Measurements from ENCODE around the gene UBE2QL1. TPM values are rescaled to one million over a fixed set of nuclear protein-coding genes. Genes with fewer than 3 reads are reported as not detected.

UBE2QL1 gene
- total RNA-seq, 1 experiment from 2014 or later = 0.50 TPM

- no peak for TF ChIP-seq HMGA2 (CRISPR knock-in tag; IDR thresholded peaks at IDR 0.05)
- no peak for TF ChIP-seq CBFB (CRISPR knock-in tag; IDR thresholded peaks at IDR 0.05; ENCODE audit: low read depth)
- no peak for TF ChIP-seq ZNF532 (CRISPR knock-in tag; IDR thresholded peaks at IDR 0.05; ENCODE audit: borderline replicate concordance)
- no peak for TF ChIP-seq NR3C1 (CRISPR knock-in tag; conservative IDR thresholded peaks at IDR 0.05; ENCODE audit: low read depth)
- Mint-ChIP-seq H3K27ac (no peak overlapping the region), H3K36me3 (no peaks in the 10 kb centered on the region), H3K4me1 (peaks cover 26% of the 10 kb centered on the region), H3K9me3 (peaks cover 14% of the 10 kb centered on the region), H3K4me3 (no peak overlapping the region), H3K27me3 (ENCODE audit: low read depth) (peaks cover 11% of the 10 kb centered on the region)
- CTCF ChIA-PET = interaction anchor here (1.0 kb wide), 1 partner anchor 32 kb away, joined by 3 read pairs; no protein-coding TSS in a partner anchor
- peak; percentile 43; the same call in 1 of the 2 replicates for ATAC-seq
- POLR2A ChIA-PET = interaction anchor here (1.2 kb wide), 1 partner anchor 9 kb away, joined by 7 read pairs; no protein-coding TSS in a partner anchor
- no peak for DNase-seq (ENCODE audit: low spot score)
Measured at GRCh38 chr5:6466975-6467567, 18.4 kb downstream of the UBE2QL1 start.

GRCh38 chr5:6467591-6467990 is 18.9 kb downstream of the UBE2QL1 start:
- CTCF ChIA-PET = interaction anchor here (1.0 kb wide), 1 partner anchor 33 kb away, joined by 3 read pairs; no protein-coding TSS in a partner anchor
- no peak overlapping the region for H3K27ac Mint-ChIP-seq

GRCh38 chr5:6468104-6468503 is 19.4 kb downstream of the UBE2QL1 start:
- ATAC-seq (peak; percentile 74), DNase-seq (ENCODE audit: low spot score) (no peak)
- ChIA-PET CTCF (interaction anchor here (1.2 kb wide), 1 partner anchor 33 kb away, joined by 3 read pairs; no protein-coding TSS in a partner anchor), POLR2A (interaction anchor here (1.2 kb wide), 1 partner anchor 8 kb away, joined by 7 read pairs; no protein-coding TSS in a partner anchor)
- Mint-ChIP-seq H3K27ac (no peak overlapping the region), H3K4me1 (peaks cover 26% of the 10 kb centered on the region), H3K9me3 (peaks cover 16% of the 10 kb centered on the region), H3K27me3 (ENCODE audit: low read depth) (peaks cover 7% of the 10 kb centered on the region), H3K4me3 (no peak overlapping the region), H3K36me3 (no peaks in the 10 kb centered on the region)
- TF ChIP-seq JUN (CRISPR knock-in tag; IDR thresholded peaks at IDR 0.05) (no peak), ZNF232 (CRISPR knock-in tag; IDR thresholded peaks at IDR 0.05) (no peak), ZNF281 (CRISPR knock-in tag; IDR thresholded peaks at IDR 0.05) (no peak), TP53 (CRISPR knock-in tag; IDR thresholded peaks at IDR 0.05) (no peak), FOXK1 (CRISPR knock-in tag; IDR thresholded peaks at IDR 0.05) (no peak), ZNF138 (CRISPR knock-in tag; conservative IDR thresholded peaks at IDR 0.05) (no peak), GTF2I (CRISPR knock-in tag; conservative IDR thresholded peaks at IDR 0.05) (no peak), ZNF396 (CRISPR knock-in tag; IDR thresholded peaks at IDR 0.05; ENCODE audit: borderline replicate concordance) (no peak), TCF7 (CRISPR knock-in tag; IDR thresholded peaks at IDR 0.05; ENCODE audit: low read depth) (no peak), ZNF121 (CRISPR knock-in tag; IDR thresholded peaks at IDR 0.05) (no peak), ZNF425 (CRISPR knock-in tag; conservative IDR thresholded peaks at IDR 0.05) (no peak), CDX4 (CRISPR knock-in tag; IDR thresholded peaks at IDR 0.05; ENCODE audit: borderline replicate concordance) (no peak)

More at GRCh38 chr5:6467591-6467990, 18.9 kb downstream of the UBE2QL1 start:
- TF ChIP-seq HMGXB4 (CRISPR knock-in tag; IDR thresholded peaks at IDR 0.05) (no peak), SP1 (CRISPR knock-in tag; conservative IDR thresholded peaks at IDR 0.05) (no peak), ZNF219 (CRISPR knock-in tag; IDR thresholded peaks at IDR 0.05; ENCODE audit: borderline replicate concordance) (no peak)
- DNase-seq (ENCODE audit: low spot score) (no peak), ATAC-seq (no peak)
- Mint-ChIP-seq H3K4me1 (peaks cover 26% of the 10 kb centered on the region), H3K36me3 (no peaks in the 10 kb centered on the region), H3K9me3 (peaks cover 16% of the 10 kb centered on the region), H3K4me3 (no peak overlapping the region), H3K27me3 (ENCODE audit: low read depth) (peaks cover 9% of the 10 kb centered on the region)
- POLR2A ChIA-PET = interaction anchor here (1.2 kb wide), 1 partner anchor 8 kb away, joined by 7 read pairs; no protein-coding TSS in a partner anchor

Measured in WTC11 (cell line).